WERI-Rb-1 (cell line): ENCODE data around the gene MUC2.
A peak's percentile ranks its signal among the peaks of the same experiment; 100 is the strongest.

Experiments
- DNase-seq: peaks from one replicate; pipeline ENCODE4 v3.0.0-alpha.2; 2020
- H3K27ac ChIP-seq: fragments of 250-450 bp; sonication (Bioruptor Pico); 2 replicates; pipeline ENCODE4 v1.5.1; 2020; ENCODE audit warnings: mild to moderate bottlenecking, moderate library complexity
- H3K27me3 ChIP-seq: fragments of 250-450 bp; sonication (Bioruptor Pico); 2 replicates; pipeline ENCODE4 v1.5.1; 2021; ENCODE audit warnings: mild to moderate bottlenecking, low read depth, moderate library complexity; ENCODE audit not compliant: insufficient read depth, severe bottlenecking
- H3K36me3 ChIP-seq: fragments of 250-450 bp; sonication (Bioruptor Pico); 2 replicates; pipeline ENCODE4 v1.5.1; 2020; ENCODE audit warnings: mild to moderate bottlenecking, moderate library complexity
- H3K4me3 ChIP-seq: 2 replicates; pipeline ENCODE4 v1.5.1; 2011; ENCODE audit warnings: low read depth, mild to moderate bottlenecking, control low read depth, low read length
- H3K9me3 ChIP-seq: fragments of 250-450 bp; sonication (Bioruptor Pico); 2 replicates; pipeline ENCODE4 v1.5.1; 2021; ENCODE audit warnings: mild to moderate bottlenecking, moderate library complexity; ENCODE audit not compliant: severe bottlenecking
- TF ChIP-seq, protein P1 (sequence below): IDR thresholded peaks from 2 replicates; pipeline ENCODE4 v1.5.1; 2011; ENCODE audit warnings: low read depth, mild to moderate bottlenecking, control low read depth, inconsistent platforms, low read length

Gene MUC2

DNA sequence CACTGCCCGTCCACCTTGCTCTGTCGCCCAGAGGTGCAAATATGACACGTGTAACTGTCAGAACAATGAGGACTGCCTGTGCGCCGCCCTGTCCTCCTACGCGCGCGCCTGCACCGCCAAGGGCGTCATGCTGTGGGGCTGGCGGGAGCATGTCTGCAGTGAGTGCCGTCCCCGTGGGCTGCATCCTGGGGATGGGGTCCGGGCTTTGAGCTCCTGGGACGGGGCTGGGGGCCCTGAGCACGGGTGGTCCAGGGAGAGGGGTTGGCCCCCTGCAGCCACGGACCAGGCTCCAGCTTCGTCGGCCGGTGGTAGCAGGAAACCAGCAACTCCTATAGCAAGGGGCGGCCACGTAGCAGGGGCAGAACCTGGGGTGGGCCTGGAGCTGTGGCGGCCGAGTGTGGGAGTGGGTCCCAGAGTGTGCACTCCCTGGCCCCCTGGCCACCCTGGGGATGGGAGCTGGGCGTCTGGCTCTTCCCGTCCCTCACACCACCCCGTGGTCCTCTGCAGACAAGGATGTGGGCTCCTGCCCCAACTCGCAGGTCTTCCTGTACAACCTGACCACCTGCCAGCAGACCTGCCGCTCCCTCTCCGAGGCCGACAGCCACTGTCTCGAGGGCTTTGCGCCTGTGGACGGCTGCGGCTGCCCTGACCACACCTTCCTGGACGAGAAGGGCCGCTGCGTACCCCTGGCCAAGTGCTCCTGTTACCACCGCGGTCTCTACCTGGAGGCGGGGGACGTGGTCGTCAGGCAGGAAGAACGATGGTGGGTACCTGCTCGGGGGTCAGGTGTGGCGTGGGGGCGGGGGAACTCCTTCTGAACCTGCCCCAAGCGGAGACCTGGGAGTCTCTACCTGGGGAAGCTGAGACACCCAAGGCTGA lies 10.1 kb downstream of the MUC2 start:
- TF ChIP-seq, protein P1, sequence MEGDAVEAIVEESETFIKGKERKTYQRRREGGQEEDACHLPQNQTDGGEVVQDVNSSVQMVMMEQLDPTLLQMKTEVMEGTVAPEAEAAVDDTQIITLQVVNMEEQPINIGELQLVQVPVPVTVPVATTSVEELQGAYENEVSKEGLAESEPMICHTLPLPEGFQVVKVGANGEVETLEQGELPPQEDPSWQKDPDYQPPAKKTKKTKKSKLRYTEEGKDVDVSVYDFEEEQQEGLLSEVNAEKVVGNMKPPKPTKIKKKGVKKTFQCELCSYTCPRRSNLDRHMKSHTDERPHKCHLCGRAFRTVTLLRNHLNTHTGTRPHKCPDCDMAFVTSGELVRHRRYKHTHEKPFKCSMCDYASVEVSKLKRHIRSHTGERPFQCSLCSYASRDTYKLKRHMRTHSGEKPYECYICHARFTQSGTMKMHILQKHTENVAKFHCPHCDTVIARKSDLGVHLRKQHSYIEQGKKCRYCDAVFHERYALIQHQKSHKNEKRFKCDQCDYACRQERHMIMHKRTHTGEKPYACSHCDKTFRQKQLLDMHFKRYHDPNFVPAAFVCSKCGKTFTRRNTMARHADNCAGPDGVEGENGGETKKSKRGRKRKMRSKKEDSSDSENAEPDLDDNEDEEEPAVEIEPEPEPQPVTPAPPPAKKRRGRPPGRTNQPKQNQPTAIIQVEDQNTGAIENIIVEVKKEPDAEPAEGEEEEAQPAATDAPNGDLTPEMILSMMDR: no peak
- H3K4me3 ChIP-seq: no peak overlapping the region
- no peaks in the 10 kb centered on the region for H3K9me3 ChIP-seq
- peaks cover 2% of the 10 kb centered on the region for H3K27me3 ChIP-seq
- no peaks in the 10 kb centered on the region for H3K36me3 ChIP-seq
- DNase-seq: no peak
- no peak overlapping the region for H3K27ac ChIP-seq

DNA sequence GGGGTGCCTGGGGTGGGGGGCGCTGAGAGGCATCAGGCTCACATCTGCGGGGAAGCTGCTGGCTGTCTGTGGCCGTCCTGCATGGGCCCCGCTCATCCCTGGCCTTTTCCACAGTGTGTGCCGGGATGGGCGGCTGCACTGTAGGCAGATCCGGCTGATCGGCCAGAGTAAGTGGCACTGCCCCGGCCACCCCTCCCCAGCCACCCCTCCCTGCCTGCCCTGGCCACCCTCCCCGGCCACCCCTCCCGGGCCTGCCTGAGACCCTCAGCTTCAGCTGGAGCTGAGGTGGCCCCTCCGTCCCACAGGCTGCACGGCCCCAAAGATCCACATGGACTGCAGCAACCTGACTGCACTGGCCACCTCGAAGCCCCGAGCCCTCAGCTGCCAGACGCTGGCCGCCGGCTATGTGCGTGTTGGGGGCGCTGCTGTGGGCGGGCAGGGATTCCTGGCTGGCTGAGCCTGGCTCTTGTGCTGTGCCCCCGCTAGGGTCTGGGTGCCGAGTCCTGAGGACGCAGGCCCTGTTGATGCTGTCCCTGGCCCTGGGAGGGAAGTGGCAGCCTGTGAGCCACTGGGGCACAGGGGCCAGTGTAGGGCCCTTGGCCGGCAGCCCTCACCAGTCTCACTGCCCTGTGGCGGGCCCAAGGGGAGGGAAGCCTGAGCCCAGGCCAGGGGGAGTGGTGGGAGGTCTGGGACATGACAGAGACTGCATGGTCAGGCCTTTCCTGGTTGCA lies 10.9 kb downstream of the MUC2 start:
- Histone ChIP-seq H3K27ac (no peak overlapping the region), H3K36me3 (no peaks in the 10 kb centered on the region), H3K27me3 (peaks cover 2% of the 10 kb centered on the region), H3K4me3 (no peak overlapping the region), H3K9me3 (no peaks in the 10 kb centered on the region)
- peak; percentile 4 for DNase-seq
- TF ChIP-seq, protein P1: no peak

DNA sequence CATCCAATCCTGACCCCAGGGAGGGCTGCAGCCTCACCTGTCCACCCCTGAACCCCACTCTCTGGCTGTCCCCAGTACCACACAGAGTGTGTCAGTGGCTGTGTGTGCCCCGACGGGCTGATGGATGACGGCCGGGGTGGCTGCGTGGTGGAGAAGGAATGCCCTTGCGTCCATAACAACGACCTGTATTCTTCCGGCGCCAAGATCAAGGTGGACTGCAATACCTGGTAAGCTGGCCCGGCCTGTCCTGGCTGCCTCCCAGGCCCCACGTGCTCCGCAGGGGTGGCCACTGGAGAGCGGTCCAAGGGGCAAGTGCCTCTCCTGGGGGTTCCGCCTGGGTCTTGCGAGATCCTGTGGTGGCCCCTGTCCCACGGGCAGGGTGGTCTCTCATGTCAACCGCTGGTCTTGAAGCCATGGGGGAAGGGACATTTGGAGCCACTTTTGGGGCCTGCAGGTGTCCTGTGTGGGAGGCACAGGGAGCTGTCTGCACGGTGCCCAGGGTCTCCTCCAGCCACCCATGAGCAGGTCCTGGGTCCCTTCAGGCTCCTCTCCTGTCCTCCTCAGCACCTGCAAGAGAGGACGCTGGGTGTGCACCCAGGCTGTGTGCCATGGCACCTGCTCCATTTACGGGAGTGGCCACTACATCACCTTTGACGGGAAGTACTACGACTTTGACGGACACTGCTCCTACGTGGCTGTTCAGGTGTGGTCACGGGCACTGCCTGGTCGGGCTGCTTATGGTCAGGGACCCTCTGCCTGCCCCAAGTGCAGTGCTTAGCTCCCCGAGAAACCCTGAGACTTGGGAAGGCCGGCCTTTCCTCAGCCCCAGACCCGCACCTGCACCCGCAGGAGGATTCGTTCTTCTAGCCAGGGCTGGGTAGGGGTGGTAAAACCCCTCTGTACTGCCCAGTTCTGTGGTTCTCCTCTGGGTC lies 11.8 kb downstream of the MUC2 start:
- Histone ChIP-seq H3K27ac (no peak overlapping the region), H3K36me3 (no peaks in the 10 kb centered on the region), H3K27me3 (peaks cover 2% of the 10 kb centered on the region), H3K4me3 (no peak overlapping the region), H3K9me3 (no peaks in the 10 kb centered on the region)
- DNase-seq: no peak
- TF ChIP-seq, protein P1: no peak

DNA sequence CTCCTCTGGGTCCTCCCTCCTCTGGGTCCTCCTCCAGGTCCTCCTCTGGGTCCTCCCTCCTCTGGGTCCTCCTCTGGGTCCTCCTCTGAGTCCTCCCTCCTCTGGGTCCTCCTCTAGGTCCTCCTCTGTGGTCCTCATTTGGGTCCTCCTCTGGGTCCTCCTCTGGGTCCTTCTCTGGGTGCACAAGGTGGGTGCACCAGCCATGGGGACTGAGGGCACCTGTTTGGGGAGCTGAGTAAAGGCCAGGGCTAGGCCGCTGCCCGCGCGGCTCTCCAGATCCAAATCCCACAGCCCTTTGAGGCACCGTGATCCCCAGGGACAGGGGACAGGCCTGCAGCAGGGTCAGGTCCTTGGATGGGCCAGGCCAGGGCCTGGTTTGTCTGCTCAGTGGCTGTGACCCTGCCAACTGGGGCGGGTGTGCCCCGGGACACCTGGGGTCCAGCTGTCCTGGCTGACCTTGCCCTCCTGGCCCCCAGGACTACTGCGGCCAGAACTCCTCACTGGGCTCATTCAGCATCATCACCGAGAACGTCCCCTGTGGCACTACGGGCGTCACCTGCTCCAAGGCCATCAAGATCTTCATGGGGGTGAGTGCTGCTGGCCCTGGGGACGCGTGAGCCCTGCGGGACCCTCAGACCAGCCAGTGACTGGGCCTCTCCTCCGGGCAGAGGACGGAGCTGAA lies 12.7 kb downstream of the MUC2 start:
- Histone ChIP-seq H3K36me3 (no peaks in the 10 kb centered on the region), H3K27me3 (peaks cover 6% of the 10 kb centered on the region), H3K27ac (no peak overlapping the region), H3K9me3 (no peaks in the 10 kb centered on the region), H3K4me3 (no peak overlapping the region)
- TF ChIP-seq, protein P1: no peak
- DNase-seq: no peak
